Esophagus squamous epithelium (tissue), 5 donors: ENCODE data around the gene GPR142. TPM values are rescaled to one million over a fixed set of nuclear protein-coding genes. Genes with fewer than 3 reads are reported as not detected.

ENCODE experiments used
- DNase-seq: peaks from one replicate; lab custom pipeline; 2025; lab: John Stamatoyannopoulos, UW
- H3K27ac ChIP-seq, 4 donors: fragments of 200-600 bp; sonication (generic); one replicate each; pipeline ENCODE4 v1.5.1; 2016 to 2019; ENCODE audit warnings: mild to moderate bottlenecking in 1 of 4
- H3K27me3 ChIP-seq, 4 donors: fragments of 200-600 bp; sonication (generic); 1 replicate in 3 of 4; 2 replicates in 1 of 4; pipeline versions ENCODE4 v1.5.1 to v1.6.0; 2017 to 2021; ENCODE audit warnings: antibody characterized with exemption in 1 of 4
- H3K36me3 ChIP-seq, 3 donors: fragments of 200-600 bp; sonication (generic); one replicate each; pipeline ENCODE4 v1.5.1; 2016 to 2019
- H3K4me1 ChIP-seq, 3 donors: fragments of 200-600 bp; sonication (generic); one replicate each; pipeline ENCODE4 v1.5.1; 2017 to 2019
- H3K4me3 ChIP-seq, 4 donors: fragments of 200-600 bp; sonication (generic); 1 replicate in 3 of 4; 2 replicates in 1 of 4; pipeline ENCODE4 v1.5.1; 2016 to 2019; ENCODE audit warnings: mild to moderate bottlenecking in 2 of 4, moderate library complexity in 1 of 4
- H3K9me3 ChIP-seq, 3 donors: fragments of 200-600 bp; sonication (generic); one replicate each; pipeline ENCODE4 v1.5.1; 2016 to 2019
- CTCF ChIP-seq, 6 experiments: fragments of 450-650 bp in 4 of 6; fragments of 200-600 bp in 2 of 6; sonication (generic) in 2 of 6; IDR thresholded peaks; one replicate each; pipeline ENCODE4 v1.5.1; 2016 to 2019; ENCODE audit warnings: antibody characterized with exemption in 6 of 6, mild to moderate bottlenecking in 4 of 6, moderate library complexity in 4 of 6
- POLR2A ChIP-seq, 4 donors: fragments of 450-650 bp; IDR thresholded peaks; one replicate each; pipeline ENCODE4 v1.6.1; 2017; ENCODE audit warnings: antibody characterized with exemption in 4 of 4, mild to moderate bottlenecking in 4 of 4, moderate library complexity in 3 of 4
- WGBS, 2 donors: methylation state at CpG; one replicate each; pipeline ENCODE4 v1.1.5; 2018; 5-methylcytosine and 5-hydroxymethylcytosine counted together
- intact Hi-C: fragments of 100-400 bp; cut with DNase I; formaldehyde crosslinking; loops from one replicate; pipeline ENCODE4 v1.15.0; 2022
- total RNA-seq, 4 donors: library from RNA; depleted of rRNA; stranded (reverse); fragments of >200 nt; gene quantifications; one replicate each; pipeline ENCODE4 v1.1.0, GENCODE V29; 2016
- donor health status: DM: yes; HTN: yes; CAD: no.

Gene GPR142
- total RNA-seq = under 1 TPM in 1 of 4 donors, not detected in 3; 0.38 TPM

- no peaks in the 10 kb centered on the region for H3K36me3 ChIP-seq
- peaks cover 0 to 14% (median 6%) of the 10 kb centered on the region in 3 donors for H3K4me1 ChIP-seq
- no peak within 1 kb of the TSS for H3K27ac ChIP-seq
- H3K27me3 ChIP-seq = peaks cover 0 to 61% (median 0%) of the 10 kb centered on the region in 4 donors
- no peak within 1 kb of the TSS for H3K4me3 ChIP-seq
- TF ChIP-seq POLR2A (IDR thresholded peaks at IDR 0.05) = no peak
- TF ChIP-seq CTCF (IDR thresholded peaks at IDR 0.05) = no peak
- WGBS, 2 donors = 73 to 88% methylated on average over 3 to 5 of the region's 5 CpGs
- DNase-seq = no peak
- H3K9me3 ChIP-seq = no peaks in the 10 kb centered on the region
- intact Hi-C loops = no loop called here
These were observed at the start of gene GPR142 for GRCh38 chr17:74367206-74367605. GPR142 (plus strand) TSS chr17:74367506; CDS start chr17:74369541, 2,035 bp downstream.

- 80 to 83% methylated on average over 10 of the region's 10 CpGs for WGBS, 2 donors
- TF ChIP-seq POLR2A (IDR thresholded peaks at IDR 0.05) = no peak
- TF ChIP-seq CTCF (IDR thresholded peaks at IDR 0.05) = no peak
These were observed 48.9 kb upstream of the GPR142 start for GRCh38 chr17:74318391-74318790.

GRCh38 chr17:74324521-74324920 lies 42.8 kb upstream of the GPR142 start:
- 78 to 87% methylated on average over 4 to 6 of the region's 6 CpGs for WGBS, 2 donors
- Histone ChIP-seq H3K4me3 (no peak overlapping the region), H3K9me3 (no peaks in the 10 kb centered on the region), H3K4me1 (peaks cover 14 to 23% (median 15%) of the 10 kb centered on the region in 3 donors), H3K27me3 (peaks cover 4 to 76% (median 7%) of the 10 kb centered on the region in 4 donors), H3K36me3 (no peaks in the 10 kb centered on the region), H3K27ac (no peak overlapping the region)
- no peak for TF ChIP-seq CTCF (IDR thresholded peaks at IDR 0.05)
- TF ChIP-seq POLR2A (IDR thresholded peaks at IDR 0.05) = no peak
- DNase-seq = no peak
- intact Hi-C loops = no loop called here

More at GRCh38 chr17:74318391-74318790, 48.9 kb upstream of the GPR142 start:
- Histone ChIP-seq H3K4me1 (no peaks in the 10 kb centered on the region), H3K27me3 (peaks cover 0 to 36% (median 0%) of the 10 kb centered on the region in 4 donors), H3K4me3 (no peak overlapping the region), H3K9me3 (no peaks in the 10 kb centered on the region), H3K27ac (no peak overlapping the region), H3K36me3 (no peaks in the 10 kb centered on the region)
- intact Hi-C loops = no loop called here
- DNase-seq = no peak

GRCh38 chr17:74325376-74325742 lies 41.9 kb upstream of the GPR142 start:
- Histone ChIP-seq H3K4me3 (peak overlapping the region in 3 of 4 donors; percentile 17 to 64 (median 43)), H3K27ac (no peak overlapping the region), H3K36me3 (no peaks in the 10 kb centered on the region), H3K27me3 (peaks cover 4 to 76% (median 7%) of the 10 kb centered on the region in 4 donors), H3K4me1 (peaks cover 14 to 23% (median 15%) of the 10 kb centered on the region in 3 donors), H3K9me3 (no peaks in the 10 kb centered on the region)
- no peak for DNase-seq
- intact Hi-C loops = no loop called here
- 15 to 28% methylated on average over 5 of the region's 11 CpGs for WGBS, 2 donors
- TF ChIP-seq POLR2A (IDR thresholded peaks at IDR 0.05) = no peak
- TF ChIP-seq CTCF (IDR thresholded peaks at IDR 0.05) = no peak

GRCh38 chr17:74325743-74326379 lies 41.4 kb upstream of the GPR142 start, which contains the start of gene KIF19:
KIF19 (plus strand) TSS chr17:74326226; CDS start chr17:74326350, 124 bp downstream.
- H3K27ac ChIP-seq = no peak within 1 kb of the TSS
- H3K4me1 ChIP-seq = peaks cover 14 to 23% (median 15%) of the 10 kb centered on the region in 3 donors
- 21% methylated on average over 7 of the region's 73 CpGs; no CpG with 5 or more reads in 1 of the 2 donors for WGBS, 2 donors
- intact Hi-C loops = no loop called here
- H3K4me3 ChIP-seq = peak within 1 kb of the TSS; percentile 9 to 64 (median 30)
- peaks cover 4 to 76% (median 7%) of the 10 kb centered on the region in 4 donors for H3K27me3 ChIP-seq
- no peaks in the 10 kb centered on the region for H3K9me3 ChIP-seq
- no peak for TF ChIP-seq CTCF (IDR thresholded peaks at IDR 0.05)
- TF ChIP-seq POLR2A (IDR thresholded peaks at IDR 0.05) = no peak
- H3K36me3 ChIP-seq = no peaks in the 10 kb centered on the region
- no peak for DNase-seq
